OCI-M2 (cell line): ENCODE measurements around the gene PTH2R.
"Not testable (repeated sequence)": the region's sequence is repeated elsewhere in the genome, so short reads cannot be mapped to it uniquely, and the experiment has no call there.

Source experiments
- DNase-seq: peaks from one replicate; lab custom pipeline; 2025; ENCODE audit not compliant: unreplicated experiment; lab: John Stamatoyannopoulos, UW

PTH2R gene

GRCh38 chr2:208406474-208407451 lies at the start of gene PTH2R:
TSS of gene PTH2R (plus strand) at chr2:208406792. CDS start at chr2:208407044, 252 bp downstream.
- no peak for DNase-seq

- no peak for DNase-seq
Observed at GRCh38 chr2:208356846-208357574, 49.6 kb upstream of the PTH2R start.

- DNase-seq, result peak; percentile 95
Observed at GRCh38 chr2:208358758-208359631, 47.6 kb upstream of the PTH2R start.

- no peak for DNase-seq
Observed at GRCh38 chr2:208359632-208359986, 47.0 kb upstream of the PTH2R start.

GRCh38 chr2:208360259-208361076 lies 46.1 kb upstream of the PTH2R start:
- DNase-seq, result no peak

- DNase-seq, result no peak
Observed at GRCh38 chr2:208361077-208361441, 45.5 kb upstream of the PTH2R start.

GRCh38 chr2:208363485-208363884 lies 43.1 kb upstream of the PTH2R start:
- DNase-seq, result no peak

GRCh38 chr2:208366215-208367127 lies 40.1 kb upstream of the PTH2R start:
- DNase-seq, result no peak

- no peak for DNase-seq
Observed at GRCh38 chr2:208369091-208369490, 37.5 kb upstream of the PTH2R start.

GRCh38 chr2:208370881-208371633 lies 35.5 kb upstream of the PTH2R start:
- DNase-seq, result peak; percentile 68

- DNase-seq, result no peak
Observed at GRCh38 chr2:208371634-208371935, 35.0 kb upstream of the PTH2R start.

- no peak for DNase-seq
Observed at GRCh38 chr2:208373460-208374089, 33.0 kb upstream of the PTH2R start.

GRCh38 chr2:208375491-208376068 lies 31.0 kb upstream of the PTH2R start:
- no peak for DNase-seq

- not testable (repeated sequence) for DNase-seq
Observed at GRCh38 chr2:208377344-208377860, 29.2 kb upstream of the PTH2R start.

- DNase-seq, result no peak
Observed at GRCh38 chr2:208379192-208379591, 27.4 kb upstream of the PTH2R start.

- DNase-seq, result no peak
Observed at GRCh38 chr2:208384637-208385036, 22.0 kb upstream of the PTH2R start.

GRCh38 chr2:208386541-208386940 lies 20.1 kb upstream of the PTH2R start:
- DNase-seq, result no peak

- no peak for DNase-seq
Observed at GRCh38 chr2:208389940-208390339, 16.7 kb upstream of the PTH2R start.
